ENCODE data around the gene MAPK9.

Gene MAPK9

DNA sequence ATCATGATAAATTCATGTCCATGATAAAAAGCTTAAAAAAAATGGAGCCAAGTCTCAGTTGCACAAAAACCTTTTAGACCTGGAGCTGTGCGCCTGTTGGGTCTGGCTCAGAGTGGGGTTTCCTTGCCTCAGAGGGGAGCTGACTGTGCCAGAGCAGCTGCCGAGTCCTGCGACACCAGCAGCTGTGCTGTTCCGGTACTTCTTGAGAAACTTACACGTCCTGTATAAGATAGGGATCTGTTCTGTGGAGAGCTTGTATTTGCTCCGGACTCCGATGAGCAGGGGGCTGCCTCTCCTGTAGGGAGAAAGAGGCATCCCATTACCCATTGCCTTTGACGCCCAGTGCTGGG lies 32.7 kb upstream of the MAPK9 start:
- Histone ChIP-seq H3K27ac (ENCODE audit: low read depth, low read length) (no peak overlapping the region), H3K4me3 (ENCODE audit: low read length) (no peak overlapping the region), H3K4me1 (ENCODE audit: insufficient read depth, low read length) (no peaks in the 10 kb centered on the region), H3K36me3 (ENCODE audit: insufficient read depth, low read length) (peaks cover 92% of the 10 kb centered on the region), H3K27me3 (ENCODE audit: insufficient read depth, low read length) (no peaks in the 10 kb centered on the region), H3K9ac (ENCODE audit: low read depth, low read length) (no peak overlapping the region), H3K9me3 (ENCODE audit: insufficient read depth, low read depth, low read length) (no peaks in the 10 kb centered on the region)
- WGBS, result 88% methylated on average over 8 of the region's 8 CpGs

DNA sequence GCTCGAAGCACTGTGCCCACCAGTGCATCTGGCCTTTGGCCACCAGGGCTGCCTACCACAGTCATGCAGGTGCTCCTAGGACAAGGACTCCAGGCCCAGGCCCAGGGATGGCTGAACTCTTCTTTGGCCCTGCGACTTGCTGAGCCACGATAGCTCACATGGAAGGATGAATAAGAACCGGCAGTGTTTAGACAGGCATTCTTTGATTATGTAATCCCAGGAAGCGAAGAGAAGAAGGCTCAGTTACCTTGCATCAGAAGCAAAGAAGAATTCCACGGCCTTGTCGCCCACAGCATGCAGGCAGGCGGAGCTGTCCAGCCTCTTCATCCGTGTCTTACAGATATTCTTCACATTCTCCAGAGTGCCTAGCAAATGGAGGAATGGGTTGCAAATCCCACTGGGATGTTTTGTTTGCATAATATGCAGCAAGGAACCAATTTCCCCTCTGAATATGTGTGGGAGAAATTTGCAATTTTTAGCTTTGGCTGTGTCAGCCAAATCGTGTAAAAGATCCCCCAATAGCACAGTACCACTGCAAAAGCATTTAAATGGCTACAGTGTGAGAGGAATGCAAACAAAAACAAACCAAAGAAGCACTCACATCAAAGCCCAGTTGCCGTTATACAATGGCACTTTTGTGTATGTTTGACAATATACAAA lies 32.2 kb upstream of the MAPK9 start:
- Histone ChIP-seq H3K9me3 (ENCODE audit: insufficient read depth, low read depth, low read length) (no peaks in the 10 kb centered on the region), H3K27ac (ENCODE audit: low read depth, low read length) (peak overlapping the region; percentile 17; the same call in 1 of the 2 replicates), H3K9ac (ENCODE audit: low read depth, low read length) (no peak overlapping the region), H3K36me3 (ENCODE audit: insufficient read depth, low read length) (peaks cover 92% of the 10 kb centered on the region), H3K27me3 (ENCODE audit: insufficient read depth, low read length) (no peaks in the 10 kb centered on the region), H3K4me1 (ENCODE audit: insufficient read depth, low read length) (no peaks in the 10 kb centered on the region), H3K4me3 (ENCODE audit: low read length) (no peak overlapping the region)
- 81% methylated on average over 10 of the region's 11 CpGs for WGBS

DNA sequence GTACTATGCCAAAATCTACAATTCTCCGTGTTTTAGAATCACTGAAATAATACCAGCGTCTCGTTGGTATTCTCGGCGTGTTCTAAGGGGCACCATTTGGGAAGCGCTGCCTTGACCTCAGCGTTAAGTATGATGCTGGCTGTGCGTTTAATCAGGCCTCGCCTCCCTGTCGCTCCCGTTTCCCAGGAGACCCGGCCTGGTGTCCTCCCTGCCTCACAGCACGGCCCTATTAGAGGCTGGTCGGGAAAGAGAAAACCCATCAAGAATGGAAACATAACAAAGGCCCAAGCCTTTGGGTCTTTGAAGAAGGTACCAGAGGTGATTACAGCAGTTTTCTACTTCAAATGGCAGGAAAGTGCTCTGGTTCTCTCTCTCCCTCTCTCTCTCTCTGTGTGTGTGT lies 31.3 kb upstream of the MAPK9 start:
- Histone ChIP-seq H3K27ac (ENCODE audit: low read depth, low read length) (no peak overlapping the region), H3K9ac (ENCODE audit: low read depth, low read length) (no peak overlapping the region), H3K9me3 (ENCODE audit: insufficient read depth, low read depth, low read length) (no peaks in the 10 kb centered on the region), H3K27me3 (ENCODE audit: insufficient read depth, low read length) (no peaks in the 10 kb centered on the region), H3K4me3 (ENCODE audit: low read length) (no peak overlapping the region), H3K4me1 (ENCODE audit: insufficient read depth, low read length) (no peaks in the 10 kb centered on the region), H3K36me3 (ENCODE audit: insufficient read depth, low read length) (peaks cover 92% of the 10 kb centered on the region)
- 90% methylated on average over 14 of the region's 14 CpGs for WGBS

DNA sequence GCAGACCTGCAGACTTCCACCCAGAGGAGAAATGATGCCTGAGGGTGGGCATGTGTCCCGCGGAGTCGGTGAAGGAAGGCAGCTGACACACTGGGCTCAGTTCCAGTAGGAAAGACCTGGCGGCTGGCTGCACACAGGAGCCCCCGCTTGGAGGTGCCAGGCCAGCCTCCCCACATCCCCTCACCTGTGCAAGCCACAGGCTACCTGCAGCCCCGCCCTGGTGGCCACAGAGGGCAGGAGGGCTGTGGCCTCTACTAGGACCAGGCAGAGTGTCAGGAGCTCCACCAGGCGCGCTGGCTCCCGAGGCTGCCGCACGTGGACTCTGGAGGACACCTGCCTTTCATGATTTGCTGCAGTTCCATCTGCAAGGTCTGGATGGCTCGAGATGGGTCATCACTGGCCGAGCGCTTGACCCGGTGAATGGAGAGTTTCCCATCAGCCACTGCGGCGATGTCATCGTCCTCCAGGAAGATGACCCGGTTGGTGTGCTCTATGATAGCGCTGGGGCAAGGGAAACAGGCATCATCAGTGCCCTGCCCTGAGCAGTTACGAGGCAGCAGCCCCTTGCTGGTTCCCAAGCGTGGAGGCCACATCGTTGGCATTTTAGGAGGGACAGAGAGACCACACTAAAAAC lies 26.7 kb upstream of the MAPK9 start:
- 97% methylated on average over 23 of the region's 23 CpGs for WGBS
- no peaks in the 10 kb centered on the region for H3K4me1 ChIP-seq (ENCODE audit: insufficient read depth, low read length)
- no peak overlapping the region for H3K9ac ChIP-seq (ENCODE audit: low read depth, low read length)
- H3K4me3 ChIP-seq (ENCODE audit: low read length), result no peak overlapping the region
- H3K27me3 ChIP-seq (ENCODE audit: insufficient read depth, low read length), result no peaks in the 10 kb centered on the region
- peaks cover 90% of the 10 kb centered on the region for H3K36me3 ChIP-seq (ENCODE audit: insufficient read depth, low read length)
- H3K27ac ChIP-seq (ENCODE audit: low read depth, low read length), result no peak overlapping the region
- no peaks in the 10 kb centered on the region for H3K9me3 ChIP-seq (ENCODE audit: insufficient read depth, low read depth, low read length)

DNA sequence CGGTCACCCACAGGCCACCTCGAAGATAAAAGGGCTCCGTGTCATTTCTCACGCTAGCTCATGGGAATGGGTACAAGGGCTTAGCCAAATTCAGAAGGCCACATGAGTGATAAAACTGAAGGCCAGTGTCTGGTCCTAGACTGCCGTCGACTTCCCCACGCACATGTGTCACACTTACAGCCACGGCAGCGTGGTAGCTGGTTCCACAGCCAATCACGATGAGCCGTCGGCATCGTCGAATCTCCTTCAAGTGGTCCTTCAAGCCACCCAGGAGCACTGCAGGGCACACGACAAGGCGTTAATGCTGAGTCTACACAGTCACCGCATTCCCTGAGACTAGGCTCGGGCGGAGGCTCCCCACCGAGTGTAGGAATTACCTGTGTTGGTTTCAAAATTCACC lies 24.7 kb upstream of the MAPK9 start:
- no peaks in the 10 kb centered on the region for H3K27me3 ChIP-seq (ENCODE audit: insufficient read depth, low read length)
- H3K9ac ChIP-seq (ENCODE audit: low read depth, low read length), result no peak overlapping the region
- H3K9me3 ChIP-seq (ENCODE audit: insufficient read depth, low read depth, low read length), result no peaks in the 10 kb centered on the region
- 97% methylated on average over 20 of the region's 20 CpGs for WGBS
- H3K4me1 ChIP-seq (ENCODE audit: insufficient read depth, low read length), result no peaks in the 10 kb centered on the region
- H3K27ac ChIP-seq (ENCODE audit: low read depth, low read length), result no peak overlapping the region
- peaks cover 87% of the 10 kb centered on the region for H3K36me3 ChIP-seq (ENCODE audit: insufficient read depth, low read length)
- no peak overlapping the region for H3K4me3 ChIP-seq (ENCODE audit: low read length)

DNA sequence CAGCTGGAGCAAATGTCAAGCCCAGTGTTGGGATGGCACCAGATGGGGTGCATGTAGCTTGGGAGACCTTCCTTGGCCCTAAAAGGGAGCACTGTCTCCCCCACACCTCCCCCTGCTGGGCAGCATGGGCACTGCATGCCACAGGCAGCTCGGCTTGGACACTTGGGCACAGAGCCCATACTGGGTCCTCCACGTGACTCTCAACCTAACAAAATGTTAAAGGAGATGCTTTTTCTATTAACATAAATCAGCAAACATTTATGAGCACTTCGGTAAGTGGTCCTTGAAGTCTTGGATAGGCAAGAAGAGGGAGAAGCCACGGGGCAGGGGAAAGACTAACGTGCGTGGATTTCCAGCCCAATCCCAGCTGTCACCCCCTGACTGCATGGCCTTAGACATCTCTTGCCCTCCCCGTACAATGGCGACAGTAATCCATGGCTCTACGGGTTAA lies 23.9 kb upstream of the MAPK9 start:
- no peak overlapping the region for H3K4me3 ChIP-seq (ENCODE audit: low read length)
- WGBS, result 90% methylated on average over 8 of the region's 9 CpGs
- H3K9ac ChIP-seq (ENCODE audit: low read depth, low read length), result no peak overlapping the region
- H3K27ac ChIP-seq (ENCODE audit: low read depth, low read length), result no peak overlapping the region
- no peaks in the 10 kb centered on the region for H3K4me1 ChIP-seq (ENCODE audit: insufficient read depth, low read length)
- H3K27me3 ChIP-seq (ENCODE audit: insufficient read depth, low read length), result no peaks in the 10 kb centered on the region
- H3K9me3 ChIP-seq (ENCODE audit: insufficient read depth, low read depth, low read length), result no peaks in the 10 kb centered on the region
- peaks cover 87% of the 10 kb centered on the region for H3K36me3 ChIP-seq (ENCODE audit: insufficient read depth, low read length)

DNA sequence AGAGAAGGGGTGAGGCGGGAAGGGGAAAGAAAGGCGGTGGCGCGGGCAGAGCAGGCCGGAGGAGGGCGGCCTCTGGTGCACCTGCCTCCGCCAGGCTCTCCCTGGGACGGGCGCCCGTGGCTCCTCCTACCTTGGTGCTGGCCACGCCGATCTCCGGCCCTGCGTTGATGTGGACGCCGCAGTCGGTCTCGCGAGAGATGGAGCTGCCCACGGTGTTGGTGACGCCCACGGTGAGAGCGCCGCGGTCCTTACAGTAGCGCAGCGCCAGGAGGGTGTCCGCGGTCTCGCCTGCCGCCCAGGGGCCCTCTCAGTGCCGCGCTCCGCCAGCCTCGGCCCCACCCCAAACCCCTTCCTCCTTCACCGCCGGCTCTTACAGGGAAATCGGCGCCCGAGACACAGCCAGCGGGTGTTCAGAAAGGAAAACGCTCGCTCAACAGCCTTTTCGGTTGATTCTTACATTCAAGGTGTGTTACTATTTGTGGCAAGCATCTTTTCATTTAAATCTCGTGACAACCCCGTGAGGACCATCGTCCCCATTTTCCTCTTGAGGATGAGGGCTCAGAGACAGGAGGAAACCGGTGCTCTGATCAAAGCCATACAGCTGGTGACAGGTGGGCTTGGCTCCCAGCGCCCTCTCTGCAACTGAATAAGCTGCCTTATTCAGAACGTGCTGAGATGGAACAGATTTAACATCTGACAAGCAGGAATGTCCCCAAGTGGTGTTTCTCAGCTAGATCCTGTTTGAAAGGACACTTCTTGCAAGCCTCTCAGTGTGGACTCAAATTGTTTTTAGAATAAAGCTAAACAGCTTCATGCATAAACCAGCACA lies 22.0 kb upstream of the MAPK9 start:
- Histone ChIP-seq H3K4me3 (ENCODE audit: low read length) (no peak overlapping the region), H3K27ac (ENCODE audit: low read depth, low read length) (no peak overlapping the region), H3K9ac (ENCODE audit: low read depth, low read length) (no peak overlapping the region), H3K27me3 (ENCODE audit: insufficient read depth, low read length) (no peaks in the 10 kb centered on the region), H3K36me3 (ENCODE audit: insufficient read depth, low read length) (peaks cover 82% of the 10 kb centered on the region), H3K4me1 (ENCODE audit: insufficient read depth, low read length) (no peaks in the 10 kb centered on the region), H3K9me3 (ENCODE audit: insufficient read depth, low read depth, low read length) (no peaks in the 10 kb centered on the region)
- 96% methylated on average over 50 of the region's 50 CpGs for WGBS

DNA sequence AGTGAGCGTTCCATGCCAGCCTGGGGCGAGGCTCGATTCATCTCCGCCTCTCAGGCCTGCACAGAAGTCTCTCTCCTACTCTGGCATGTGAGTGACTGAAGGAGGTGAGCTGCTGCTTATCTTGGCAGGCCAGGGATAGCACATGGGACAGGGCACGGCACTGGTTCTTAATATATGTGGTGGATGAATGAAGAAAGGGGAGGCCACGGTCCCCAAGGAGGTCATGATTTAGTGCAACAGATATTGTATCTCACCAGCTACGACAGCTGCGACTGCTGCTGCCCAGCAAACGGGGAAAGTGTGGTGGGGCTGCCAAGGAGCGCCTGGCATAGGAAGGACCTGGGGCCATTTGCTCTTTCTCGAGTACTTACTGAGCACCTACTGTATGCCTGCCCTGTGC lies 19.3 kb upstream of the MAPK9 start:
- no peak overlapping the region for H3K27ac ChIP-seq (ENCODE audit: low read depth, low read length)

DNA sequence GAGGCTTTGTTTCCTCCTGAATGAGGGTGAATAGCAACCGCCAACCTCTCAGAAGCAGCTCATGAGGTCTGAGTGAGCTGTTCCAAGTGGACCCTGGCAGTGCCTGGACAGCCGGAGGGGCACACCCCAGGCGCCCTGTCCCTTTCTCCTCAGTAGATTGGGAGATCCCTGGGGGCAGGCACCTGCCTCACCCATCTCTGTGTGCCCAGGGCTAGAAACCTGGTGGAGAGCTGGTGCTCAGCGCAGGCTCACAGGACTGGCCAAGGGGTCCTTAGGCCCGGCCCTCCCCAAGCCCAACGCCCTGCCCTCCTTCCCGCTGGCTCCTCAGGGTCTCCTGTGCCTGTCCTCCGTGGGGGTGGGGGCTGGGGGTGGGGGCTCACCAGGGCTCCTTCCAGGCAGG lies 14.9 kb upstream of the MAPK9 start:
- no peaks in the 10 kb centered on the region for H3K4me1 ChIP-seq (ENCODE audit: insufficient read depth, low read length)
- no peak overlapping the region for H3K4me3 ChIP-seq (ENCODE audit: low read length)
- WGBS, result 95% methylated on average over 8 of the region's 8 CpGs
- no peak overlapping the region for H3K27ac ChIP-seq (ENCODE audit: low read depth, low read length)
- no peaks in the 10 kb centered on the region for H3K27me3 ChIP-seq (ENCODE audit: insufficient read depth, low read length)
- no peak overlapping the region for H3K9ac ChIP-seq (ENCODE audit: low read depth, low read length)
- peaks cover 82% of the 10 kb centered on the region for H3K36me3 ChIP-seq (ENCODE audit: insufficient read depth, low read length)
- H3K9me3 ChIP-seq (ENCODE audit: insufficient read depth, low read depth, low read length), result no peaks in the 10 kb centered on the region

More for the DNA sequence above, 19.3 kb upstream of the MAPK9 start:
- Histone ChIP-seq H3K36me3 (ENCODE audit: insufficient read depth, low read length) (peaks cover 79% of the 10 kb centered on the region), H3K4me3 (ENCODE audit: low read length) (no peak overlapping the region), H3K27me3 (ENCODE audit: insufficient read depth, low read length) (no peaks in the 10 kb centered on the region), H3K9ac (ENCODE audit: low read depth, low read length) (no peak overlapping the region), H3K9me3 (ENCODE audit: insufficient read depth, low read depth, low read length) (no peaks in the 10 kb centered on the region), H3K4me1 (ENCODE audit: insufficient read depth, low read length) (no peaks in the 10 kb centered on the region)
- WGBS, result 96% methylated on average over 11 of the region's 11 CpGs

DNA sequence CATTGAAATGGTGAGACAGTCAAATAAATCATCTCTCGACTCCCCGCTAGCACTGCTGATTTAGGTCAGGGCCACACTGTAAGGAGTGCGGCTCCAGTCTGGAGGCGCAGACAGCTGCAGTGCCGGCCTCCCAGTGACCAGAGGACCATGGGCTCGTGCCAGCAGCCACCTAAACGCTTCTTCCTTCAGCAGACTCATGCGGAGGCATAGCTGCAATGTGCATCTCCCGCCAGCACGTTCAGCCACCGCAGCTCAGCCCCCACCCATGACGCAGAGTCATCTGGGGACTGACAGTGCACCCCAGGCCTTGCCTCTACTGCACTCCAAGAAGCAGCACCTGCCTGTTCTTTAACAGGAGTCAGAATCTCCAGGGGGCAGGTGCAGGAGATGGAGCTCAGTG lies 13.6 kb upstream of the MAPK9 start:
- H3K36me3 ChIP-seq (ENCODE audit: insufficient read depth, low read length), result peaks cover 84% of the 10 kb centered on the region
- no peaks in the 10 kb centered on the region for H3K27me3 ChIP-seq (ENCODE audit: insufficient read depth, low read length)
- no peaks in the 10 kb centered on the region for H3K9me3 ChIP-seq (ENCODE audit: insufficient read depth, low read depth, low read length)
- H3K4me3 ChIP-seq (ENCODE audit: low read length), result no peak overlapping the region
- H3K27ac ChIP-seq (ENCODE audit: low read depth, low read length), result no peak overlapping the region
- H3K9ac ChIP-seq (ENCODE audit: low read depth, low read length), result no peak overlapping the region
- no peaks in the 10 kb centered on the region for H3K4me1 ChIP-seq (ENCODE audit: insufficient read depth, low read length)
- 93% methylated on average over 12 of the region's 12 CpGs for WGBS
